ENCODE data around the gene GAPDH. TPM values are rescaled to one million over a fixed set of nuclear protein-coding genes. Genes with fewer than 3 reads are reported as not detected.

The GAPDH gene
- polyA plus RNA-seq, 3 donors = 2,879 to 3,427 (median 3,223) TPM

- Mint-ChIP-seq H3K27ac (peak overlapping the region in 1 of 7 donors; percentile 58), H3K36me3 (peaks cover 52 to 76% of the 10 kb centered on the region in 2 donors), H3K4me3 (no peak overlapping the region), H3K9me3 (no peaks in the 10 kb centered on the region), H3K27me3 (ENCODE audit: low read depth in 3 of 3) (peaks cover 0 to 4% (median 0%) of the 10 kb centered on the region in 3 donors), H3K4me1 (no peaks in the 10 kb centered on the region)
- H4K20me1 ChIP-seq (ENCODE audit: insufficient read depth, low read length) = no peaks in the 10 kb centered on the region
- H2AFZ ChIP-seq (ENCODE audit: insufficient read depth, low read depth, low read length, poor library complexity, severe bottlenecking) = no peak overlapping the region
- 96% methylated on average over 5 of the region's 7 CpGs for WGBS (ENCODE audit: insufficient coverage)
- no peak overlapping the region for H3K9ac ChIP-seq (ENCODE audit: insufficient read depth, low read length, poor library complexity, severe bottlenecking)
- no peak overlapping the region for H3K4me2 ChIP-seq (replicated peaks; ENCODE audit: extremely low read depth, low read length, poor library complexity, severe bottlenecking)
- H3K9me3 ChIP-seq (replicated peaks in 1 of 2; ENCODE audit: control insufficient read depth in 1 of 2, insufficient read depth in 1 of 2, low read length in 2 of 2) = no peaks in the 10 kb centered on the region
- intact Hi-C loops (cut with micrococcal nuclease) = no loop called here
- H3K27me3 ChIP-seq (ENCODE audit: control insufficient read depth in 2 of 2, insufficient read depth in 2 of 2, low read length in 2 of 2) = no peaks in the 10 kb centered on the region
- no peak overlapping the region for H3K27ac ChIP-seq (ENCODE audit: low read depth in 1 of 2, low read length in 2 of 2)
- H3K4me3 ChIP-seq (replicated peaks in 1 of 3; ENCODE audit: low read depth in 2 of 3, low read length in 3 of 3) = no peak overlapping the region
- DNase-seq = no peak
- peaks cover 53 to 96% of the 10 kb centered on the region in 2 donors for H3K36me3 ChIP-seq (replicated peaks in 1 of 2; ENCODE audit: control insufficient read depth in 1 of 2, insufficient read depth in 2 of 2, low read length in 2 of 2)
- H3K4me1 ChIP-seq (ENCODE audit: control insufficient read depth in 1 of 2, insufficient read depth in 2 of 2, low read length in 2 of 2) = no peaks in the 10 kb centered on the region
- peaks cover 77% of the 10 kb centered on the region for H3K79me2 ChIP-seq (ENCODE audit: insufficient read depth, low read length)
- TF ChIP-seq, protein P1, sequence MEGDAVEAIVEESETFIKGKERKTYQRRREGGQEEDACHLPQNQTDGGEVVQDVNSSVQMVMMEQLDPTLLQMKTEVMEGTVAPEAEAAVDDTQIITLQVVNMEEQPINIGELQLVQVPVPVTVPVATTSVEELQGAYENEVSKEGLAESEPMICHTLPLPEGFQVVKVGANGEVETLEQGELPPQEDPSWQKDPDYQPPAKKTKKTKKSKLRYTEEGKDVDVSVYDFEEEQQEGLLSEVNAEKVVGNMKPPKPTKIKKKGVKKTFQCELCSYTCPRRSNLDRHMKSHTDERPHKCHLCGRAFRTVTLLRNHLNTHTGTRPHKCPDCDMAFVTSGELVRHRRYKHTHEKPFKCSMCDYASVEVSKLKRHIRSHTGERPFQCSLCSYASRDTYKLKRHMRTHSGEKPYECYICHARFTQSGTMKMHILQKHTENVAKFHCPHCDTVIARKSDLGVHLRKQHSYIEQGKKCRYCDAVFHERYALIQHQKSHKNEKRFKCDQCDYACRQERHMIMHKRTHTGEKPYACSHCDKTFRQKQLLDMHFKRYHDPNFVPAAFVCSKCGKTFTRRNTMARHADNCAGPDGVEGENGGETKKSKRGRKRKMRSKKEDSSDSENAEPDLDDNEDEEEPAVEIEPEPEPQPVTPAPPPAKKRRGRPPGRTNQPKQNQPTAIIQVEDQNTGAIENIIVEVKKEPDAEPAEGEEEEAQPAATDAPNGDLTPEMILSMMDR (IDR thresholded peaks at IDR 0.05) = no peak
Measured at GRCh38 chr12:6508087-6508486, 26.2 kb upstream of the GAPDH start.

GRCh38 chr12:6520186-6520585 is 14.1 kb upstream of the GAPDH start:
- Histone ChIP-seq H3K4me1 (ENCODE audit: control insufficient read depth in 1 of 2, insufficient read depth in 2 of 2, low read length in 2 of 2) (no peaks in the 10 kb centered on the region), H3K4me3 (replicated peaks in 1 of 3; ENCODE audit: low read depth in 2 of 3, low read length in 3 of 3) (no peak overlapping the region), H3K27me3 (ENCODE audit: control insufficient read depth in 2 of 2, insufficient read depth in 2 of 2, low read length in 2 of 2) (no peaks in the 10 kb centered on the region), H3K9me3 (replicated peaks in 1 of 2; ENCODE audit: control insufficient read depth in 1 of 2, insufficient read depth in 1 of 2, low read length in 2 of 2) (no peaks in the 10 kb centered on the region), H3K4me2 (replicated peaks; ENCODE audit: extremely low read depth, low read length, poor library complexity, severe bottlenecking) (no peak overlapping the region), H3K9ac (ENCODE audit: insufficient read depth, low read length, poor library complexity, severe bottlenecking) (no peak overlapping the region), H4K20me1 (ENCODE audit: insufficient read depth, low read length) (no peaks in the 10 kb centered on the region), H2AFZ (ENCODE audit: insufficient read depth, low read depth, low read length, poor library complexity, severe bottlenecking) (no peak overlapping the region), H3K79me2 (ENCODE audit: insufficient read depth, low read length) (no peaks in the 10 kb centered on the region), H3K36me3 (replicated peaks in 1 of 2; ENCODE audit: control insufficient read depth in 1 of 2, insufficient read depth in 2 of 2, low read length in 2 of 2) (peaks cover 85 to 99% of the 10 kb centered on the region in 2 donors), H3K27ac (ENCODE audit: low read depth in 1 of 2, low read length in 2 of 2) (no peak overlapping the region)
- Mint-ChIP-seq H3K36me3 (peaks cover 76 to 94% of the 10 kb centered on the region in 2 donors), H3K27me3 (ENCODE audit: low read depth in 3 of 3) (no peaks in the 10 kb centered on the region), H3K4me1 (no peaks in the 10 kb centered on the region), H3K4me3 (no peak overlapping the region), H3K9me3 (no peaks in the 10 kb centered on the region), H3K27ac (peak overlapping the region in 1 of 7 donors; percentile 50)
- no CpG with 5 or more reads among the region's 3 CpGs for WGBS (ENCODE audit: insufficient coverage)
- TF ChIP-seq, protein P1 (IDR thresholded peaks at IDR 0.05) = no peak
- no peak for DNase-seq
- intact Hi-C loops (cut with micrococcal nuclease) = no loop called here

All from CD14-positive monocyte (primary cell).